Epithelial cell of proximal tubule (primary cell): ENCODE data around the gene EIF4A3. TPM values are rescaled to one million over a fixed set of nuclear protein-coding genes. Genes with fewer than 3 reads are reported as not detected.

Experiments used
- DNase-seq: peaks from one replicate; pipeline ENCODE4 v3.0.0-alpha.2; 2011; ENCODE audit warnings: low read depth
- H3K4me3 ChIP-seq: 2 replicates; pipeline ENCODE4 v1.5.1; 2011; ENCODE audit warnings: low read depth, mild to moderate bottlenecking, low read length
- total RNA-seq: library from RNA; depleted of rRNA; stranded (reverse); fragments of >200 nt; gene quantifications from 2 replicates; pipeline ENCODE4 v1.2.3, GENCODE V29; 2015
- TF ChIP-seq, protein P1 (sequence below): conservative IDR thresholded peaks from 2 replicates; pipeline ENCODE4 v1.5.1; 2012; ENCODE audit warnings: low read depth, mild to moderate bottlenecking, low read length

EIF4A3 gene
- total RNA-seq, 1 donor from 2014 or later, result 122 TPM

GRCh38 chr17:80119271-80119791 is 27.6 kb downstream of the EIF4A3 start:
- TF ChIP-seq, protein P1, sequence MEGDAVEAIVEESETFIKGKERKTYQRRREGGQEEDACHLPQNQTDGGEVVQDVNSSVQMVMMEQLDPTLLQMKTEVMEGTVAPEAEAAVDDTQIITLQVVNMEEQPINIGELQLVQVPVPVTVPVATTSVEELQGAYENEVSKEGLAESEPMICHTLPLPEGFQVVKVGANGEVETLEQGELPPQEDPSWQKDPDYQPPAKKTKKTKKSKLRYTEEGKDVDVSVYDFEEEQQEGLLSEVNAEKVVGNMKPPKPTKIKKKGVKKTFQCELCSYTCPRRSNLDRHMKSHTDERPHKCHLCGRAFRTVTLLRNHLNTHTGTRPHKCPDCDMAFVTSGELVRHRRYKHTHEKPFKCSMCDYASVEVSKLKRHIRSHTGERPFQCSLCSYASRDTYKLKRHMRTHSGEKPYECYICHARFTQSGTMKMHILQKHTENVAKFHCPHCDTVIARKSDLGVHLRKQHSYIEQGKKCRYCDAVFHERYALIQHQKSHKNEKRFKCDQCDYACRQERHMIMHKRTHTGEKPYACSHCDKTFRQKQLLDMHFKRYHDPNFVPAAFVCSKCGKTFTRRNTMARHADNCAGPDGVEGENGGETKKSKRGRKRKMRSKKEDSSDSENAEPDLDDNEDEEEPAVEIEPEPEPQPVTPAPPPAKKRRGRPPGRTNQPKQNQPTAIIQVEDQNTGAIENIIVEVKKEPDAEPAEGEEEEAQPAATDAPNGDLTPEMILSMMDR, result no peak
- no peak overlapping the region for H3K4me3 ChIP-seq
- DNase-seq, result no peak

- TF ChIP-seq, protein P1, result no peak
- no peak for DNase-seq
- H3K4me3 ChIP-seq, result no peak overlapping the region
Observed at GRCh38 chr17:80118601-80119270, 28.2 kb downstream of the EIF4A3 start.

DNA sequence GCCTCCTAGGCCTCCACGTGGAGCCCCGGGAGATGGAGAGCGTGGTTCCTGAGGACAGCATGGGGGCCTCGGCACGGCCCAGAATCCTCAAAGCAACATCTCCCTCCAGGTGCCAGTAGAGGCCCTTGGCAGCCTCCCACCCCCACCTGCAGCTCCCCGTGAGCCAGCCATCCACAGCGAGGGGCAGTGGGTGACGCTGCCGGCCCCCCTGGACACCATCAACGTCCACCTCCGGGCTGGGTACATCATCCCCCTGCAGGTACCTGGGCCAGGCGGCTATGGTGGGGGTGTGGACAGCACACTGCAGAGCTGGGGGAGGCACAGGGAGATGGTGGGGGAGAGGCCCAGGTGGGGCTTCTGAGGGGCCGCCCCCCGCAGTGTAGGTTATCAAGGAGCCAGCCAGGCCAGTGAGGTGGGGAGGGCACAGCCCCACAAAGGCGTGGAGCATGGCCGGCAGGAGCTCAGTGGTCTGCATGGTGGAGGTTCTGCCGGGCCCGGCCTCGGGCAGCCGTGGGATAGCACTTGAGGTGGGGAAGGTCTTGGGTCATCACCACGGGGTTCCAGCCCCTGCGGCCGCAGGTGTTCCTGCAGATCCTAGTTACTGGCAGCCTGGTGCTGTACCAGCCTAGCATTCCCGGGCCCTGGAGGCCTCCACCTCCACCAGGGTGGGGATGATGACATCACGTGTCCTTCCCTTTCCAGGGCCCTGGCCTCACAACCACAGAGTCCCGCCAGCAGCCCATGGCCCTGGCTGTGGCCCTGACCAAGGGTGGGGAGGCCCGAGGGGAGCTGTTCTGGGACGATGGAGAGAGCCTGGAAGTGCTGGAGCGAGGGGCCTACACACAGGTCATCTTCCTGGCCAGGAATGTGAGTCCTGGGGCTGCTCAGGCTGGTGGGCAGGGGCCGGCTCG is 29.2 kb downstream of the EIF4A3 start:
- TF ChIP-seq, protein P1, result no peak
- DNase-seq, result no peak
- H3K4me3 ChIP-seq, result no peak overlapping the region

DNA sequence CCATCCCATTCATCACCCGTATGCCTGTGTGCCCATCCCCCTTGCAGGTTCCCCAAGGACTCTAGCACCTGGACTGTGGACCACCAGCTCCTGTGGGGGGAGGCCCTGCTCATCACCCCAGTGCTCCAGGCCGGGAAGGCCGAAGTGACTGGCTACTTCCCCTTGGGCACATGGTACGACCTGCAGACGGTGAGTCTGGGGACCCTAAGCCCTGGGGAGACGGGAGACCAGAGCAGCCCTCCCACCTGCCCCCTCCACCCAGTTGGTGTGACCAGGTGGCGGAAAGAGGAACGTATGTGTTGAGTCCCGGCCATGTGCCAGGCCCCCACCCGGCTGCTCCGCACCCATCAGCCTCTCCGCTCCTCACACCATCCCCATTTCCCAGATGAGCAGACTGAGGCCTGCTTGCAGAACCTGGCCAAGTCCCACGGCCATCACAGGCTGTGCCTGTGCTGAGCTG is 30.0 kb downstream of the EIF4A3 start:
- H3K4me3 ChIP-seq, result no peak overlapping the region
- TF ChIP-seq, protein P1, result no peak
- DNase-seq, result no peak

DNA sequence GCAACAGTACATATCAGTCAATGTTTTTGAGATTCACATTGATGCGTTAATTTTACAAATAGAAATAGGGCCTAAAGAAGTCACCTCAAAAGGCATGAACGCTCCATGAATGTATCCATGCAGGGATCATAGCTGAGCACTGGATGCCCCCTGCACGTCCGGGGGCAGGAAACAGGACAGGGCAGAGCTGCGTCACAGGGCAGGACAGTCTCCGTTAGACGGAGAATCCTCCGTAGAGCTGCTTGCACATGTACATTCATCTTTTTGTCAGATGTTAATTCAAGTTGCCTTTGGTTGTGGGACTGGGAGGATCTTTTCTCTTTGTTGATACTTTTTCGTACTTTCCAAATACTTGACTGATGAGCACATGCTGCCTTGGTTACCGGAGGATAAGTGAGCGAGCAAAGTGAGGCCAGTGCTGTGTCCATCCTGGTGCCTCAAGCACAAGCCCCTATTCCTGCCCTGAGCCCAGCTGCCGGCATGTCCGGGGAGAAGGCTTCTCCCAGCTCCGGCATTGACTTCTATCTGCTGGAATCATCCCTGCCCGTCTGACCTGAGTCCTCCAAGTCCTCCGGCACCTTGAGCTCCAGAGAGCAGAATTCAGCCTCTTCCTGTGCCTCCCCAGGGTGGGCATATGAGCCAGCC is 30.5 kb downstream of the EIF4A3 start:
- TF ChIP-seq, protein P1, result no peak
- DNase-seq, result no peak
- H3K4me3 ChIP-seq, result no peak overlapping the region

GRCh38 chr17:80115159-80115558 is 31.8 kb downstream of the EIF4A3 start:
- TF ChIP-seq, protein P1, result no peak
- no peak overlapping the region for H3K4me3 ChIP-seq

More at GRCh38 chr17:80115159-80115558, 31.8 kb downstream of the EIF4A3 start:
- no peak for DNase-seq
